GM18519 (cell line): ENCODE data around the gene ACTL9.
"Not testable (repeated sequence)": the region's sequence is repeated elsewhere in the genome, so short reads cannot be mapped to it uniquely, and the experiment has no call there.

Experiments used
- ATAC-seq: cut with Tn5 transposase; IDR thresholded peaks from one replicate; pipeline ENCODE4 v1.9.1; 2021; ENCODE audit warnings: mild to moderate bottlenecking, moderate library complexity; ENCODE audit not compliant: unreplicated experiment, low FRiP score

The ACTL9 gene

GRCh38 chr19:8698433-8699063 is at the start of gene ACTL9:
TSS of gene ACTL9 (minus strand) at chr19:8698795. CDS start at chr19:8698701, 94 bp downstream.
- ATAC-seq, result no peak

GRCh38 chr19:8739291-8740065 is 40.9 kb upstream of the ACTL9 start:
- not testable (repeated sequence) for ATAC-seq

GRCh38 chr19:8738377-8738776 is 39.8 kb upstream of the ACTL9 start:
- ATAC-seq, result no peak

- ATAC-seq, result no peak
Observed at GRCh38 chr19:8731428-8732169, 33.0 kb upstream of the ACTL9 start.

- ATAC-seq, result no peak
Observed at GRCh38 chr19:8724276-8724675, 25.7 kb upstream of the ACTL9 start.

- no peak for ATAC-seq
Observed at GRCh38 chr19:8722032-8722431, 23.4 kb upstream of the ACTL9 start.

GRCh38 chr19:8721334-8721733 is 22.7 kb upstream of the ACTL9 start, which contains the start of gene OR2Z1:
TSS of gene OR2Z1 (plus strand) at chr19:8721634. CDS start at chr19:8731029, 9,395 bp downstream.
- no peak for ATAC-seq

GRCh38 chr19:8710337-8710736 is 11.7 kb upstream of the ACTL9 start:
- not testable (repeated sequence) for ATAC-seq

- no peak for ATAC-seq
Observed at GRCh38 chr19:8705742-8706141, 7.1 kb upstream of the ACTL9 start.

GRCh38 chr19:8705304-8705703 is 6.7 kb upstream of the ACTL9 start:
- ATAC-seq, result not testable (repeated sequence)

- ATAC-seq, result no peak
Observed at GRCh38 chr19:8703223-8703622, 4.6 kb upstream of the ACTL9 start.

GRCh38 chr19:8702350-8702749 is 3.8 kb upstream of the ACTL9 start:
- no peak for ATAC-seq

- no peak for ATAC-seq
Observed at GRCh38 chr19:8700956-8701355, 2.4 kb upstream of the ACTL9 start.

- no peak for ATAC-seq
Observed at GRCh38 chr19:8699908-8700307, 1.3 kb upstream of the ACTL9 start.

- ATAC-seq, result no peak
Observed at GRCh38 chr19:8697671-8698432, 743 bp downstream of the ACTL9 start.

GRCh38 chr19:8696993-8697392 is 1.6 kb downstream of the ACTL9 start:
- ATAC-seq, result no peak

GRCh38 chr19:8695911-8696310 is 2.7 kb downstream of the ACTL9 start:
- no peak for ATAC-seq

GRCh38 chr19:8695501-8695900 is 3.1 kb downstream of the ACTL9 start:
- no peak for ATAC-seq

GRCh38 chr19:8690753-8691539 is 7.6 kb downstream of the ACTL9 start:
- no peak for ATAC-seq

- no peak for ATAC-seq
Observed at GRCh38 chr19:8688930-8689329, 9.7 kb downstream of the ACTL9 start.
